Lower leg skin (tissue), 4 donors: Measurements from ENCODE around the gene LRRC39. TPM values are rescaled to one million over a fixed set of nuclear protein-coding genes. Genes with fewer than 3 reads are reported as not detected.

ENCODE experiments used
- DNase-seq, 2 donors: peaks; one replicate each; pipeline ENCODE4 v3.0.0-alpha.2; 2019; ENCODE audit warnings: low spot score in 2 of 2
- H3K4me3 ChIP-seq: fragments of 200-600 bp; sonication (generic); 2 replicates; pipeline ENCODE4 v1.5.1; 2017; ENCODE audit warnings: mild to moderate bottlenecking, low read depth; ENCODE audit not compliant: poor library complexity, severe bottlenecking
- CTCF ChIP-seq, 3 donors: fragments of 450-650 bp; IDR thresholded peaks; one replicate each; pipeline ENCODE4 v1.5.1; 2016; ENCODE audit warnings: antibody characterized with exemption in 3 of 3, mild to moderate bottlenecking in 3 of 3, moderate library complexity in 2 of 3
- POLR2A ChIP-seq, 2 donors: fragments of 450-650 bp; IDR thresholded peaks; one replicate each; pipeline ENCODE4 v1.6.1; 2016 to 2017; ENCODE audit warnings: antibody characterized with exemption in 2 of 2, mild to moderate bottlenecking in 1 of 2, moderate library complexity in 1 of 2
- WGBS, 2 donors: methylation state at CpG; one replicate each; pipeline ENCODE4 v1.1.5; 2018; 5-methylcytosine and 5-hydroxymethylcytosine counted together
- intact Hi-C: fragments of 100-400 bp; cut with DNase I; formaldehyde crosslinking; loops from one replicate; pipeline ENCODE4 v1.15.0; 2023; ENCODE audit warnings: low total_unique reads
- total RNA-seq, 4 donors: library from RNA; depleted of rRNA; stranded (reverse); fragments of >200 nt; gene quantifications; one replicate each; pipeline ENCODE4 v1.1.0, GENCODE V29; 2016

The LRRC39 gene
- total RNA-seq, 4 donors from 2014 or later = 1.2 to 1.6 (median 1.2) TPM; not detected in 1

GRCh38 chr1:100145116-100145515 lies 32.9 kb downstream of the LRRC39 start:
- no peak for TF ChIP-seq POLR2A (IDR thresholded peaks at IDR 0.05)
- no peak overlapping the region for H3K4me3 ChIP-seq
- WGBS, 2 donors = 91 to 97% methylated on average over 3 of the region's 3 CpGs
- intact Hi-C loops = no loop called here
- DNase-seq = no peak

- WGBS, 2 donors = 83 to 88% methylated on average over 3 of the region's 3 CpGs
- intact Hi-C loops = no loop called here
- H3K4me3 ChIP-seq = no peak overlapping the region
- TF ChIP-seq POLR2A (IDR thresholded peaks at IDR 0.05) (no peak), CTCF (IDR thresholded peaks at IDR 0.05) (no peak)
- no peak for DNase-seq
Measured at GRCh38 chr1:100142343-100142742, 35.7 kb downstream of the LRRC39 start.

GRCh38 chr1:100141192-100141591 lies 36.9 kb downstream of the LRRC39 start:
- no peak for DNase-seq
- TF ChIP-seq POLR2A (IDR thresholded peaks at IDR 0.05) = no peak
- no peak for TF ChIP-seq CTCF (IDR thresholded peaks at IDR 0.05)
- H3K4me3 ChIP-seq = no peak overlapping the region
- WGBS, 2 donors = 93 to 95% methylated on average over 4 of the region's 4 CpGs
- intact Hi-C loops = no loop called here

- no peak for DNase-seq
- H3K4me3 ChIP-seq = no peak overlapping the region
- 95 to 96% methylated on average over 2 of the region's 2 CpGs for WGBS, 2 donors
- intact Hi-C loops = no loop called here
- no peak for TF ChIP-seq CTCF (IDR thresholded peaks at IDR 0.05)
- no peak for TF ChIP-seq POLR2A (IDR thresholded peaks at IDR 0.05)
Measured at GRCh38 chr1:100137602-100138001, 40.5 kb downstream of the LRRC39 start.

- no peak overlapping the region for H3K4me3 ChIP-seq
- DNase-seq = no peak
- 54 to 56% methylated on average over 3 of the region's 3 CpGs for WGBS, 2 donors
- TF ChIP-seq CTCF (IDR thresholded peaks at IDR 0.05) (no peak), POLR2A (IDR thresholded peaks at IDR 0.05) (no peak)
- intact Hi-C loops = no loop called here
Measured at GRCh38 chr1:100134872-100135271, 43.2 kb downstream of the LRRC39 start.

- no peak for TF ChIP-seq POLR2A (IDR thresholded peaks at IDR 0.05)
- TF ChIP-seq CTCF (IDR thresholded peaks at IDR 0.05) = no peak
- intact Hi-C loops = no loop called here
- WGBS, 2 donors = 0% methylated on average over 47 to 57 of the region's 57 CpGs
- DNase-seq = peak; percentile 97 to 99
- H3K4me3 ChIP-seq = peak within 1 kb of the TSS; percentile 68
Measured at GRCh38 chr1:100132566-100133477, 45.2 kb downstream of the LRRC39 start, which contains the start of the genes SASS6 and TRMT13. Gene SASS6, minus strand, starts transcription at chr1:100132930. Its CDS starts 116 bp downstream, at chr1:100132814. Gene TRMT13, plus strand, starts transcription at chr1:100133163. Its CDS starts 6 bp downstream, at chr1:100133169.
